GM06990 (cell line): Measurements from ENCODE around the gene SALL3.

Experiments
- DNase-seq: peaks from one replicate; pipeline ENCODE4 v3.0.0-alpha.2; 2011; ENCODE audit not compliant: insufficient read length; ENCODE audit errors: extremely low read depth
- H3K27me3 ChIP-seq: replicated peaks from 2 replicates; pipeline ENCODE4 v1.6.0; 2011; ENCODE audit warnings: low read length; ENCODE audit not compliant: control insufficient read depth, insufficient read depth
- H3K36me3 ChIP-seq: 2 replicates; pipeline ENCODE4 v1.5.1; 2011; ENCODE audit warnings: low read length; ENCODE audit not compliant: control insufficient read depth, insufficient read depth
- H3K4me3 ChIP-seq: replicated peaks from 2 replicates; pipeline ENCODE4 v1.5.1; 2011; ENCODE audit warnings: low read depth, mild to moderate bottlenecking, control low read depth, low read length
- TF ChIP-seq, protein P1 (sequence below): IDR thresholded peaks from 2 replicates; pipeline ENCODE4 v1.5.1; 2011; ENCODE audit warnings: low read length, control low read depth, mild to moderate bottlenecking, inconsistent platforms; ENCODE audit not compliant: insufficient read depth, poor library complexity, severe bottlenecking

SALL3 gene

DNA sequence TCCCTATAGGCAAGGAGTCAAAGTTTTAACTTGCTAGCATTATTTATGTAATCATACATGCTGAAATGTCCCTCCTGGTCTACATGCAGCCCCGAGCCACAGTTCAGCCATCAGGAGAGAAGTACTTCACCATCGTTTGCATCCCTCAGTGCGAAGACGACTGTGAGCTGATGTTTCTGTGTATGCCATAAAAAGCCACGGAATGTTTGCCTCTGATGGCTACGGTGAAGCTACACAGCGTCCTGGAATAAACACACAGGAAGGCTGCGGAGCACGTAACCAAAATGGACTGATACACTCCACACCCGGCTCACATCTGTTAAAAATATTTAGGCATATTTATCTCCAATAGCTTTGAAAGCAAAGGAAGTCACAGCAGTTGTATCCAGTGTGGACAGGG, 4.3 kb upstream of the SALL3 start:
- Histone ChIP-seq H3K4me3 (no peak overlapping the region), H3K36me3 (no peaks in the 10 kb centered on the region), H3K27me3 (no peaks in the 10 kb centered on the region)
- DNase-seq: no peak
- TF ChIP-seq, protein P1, sequence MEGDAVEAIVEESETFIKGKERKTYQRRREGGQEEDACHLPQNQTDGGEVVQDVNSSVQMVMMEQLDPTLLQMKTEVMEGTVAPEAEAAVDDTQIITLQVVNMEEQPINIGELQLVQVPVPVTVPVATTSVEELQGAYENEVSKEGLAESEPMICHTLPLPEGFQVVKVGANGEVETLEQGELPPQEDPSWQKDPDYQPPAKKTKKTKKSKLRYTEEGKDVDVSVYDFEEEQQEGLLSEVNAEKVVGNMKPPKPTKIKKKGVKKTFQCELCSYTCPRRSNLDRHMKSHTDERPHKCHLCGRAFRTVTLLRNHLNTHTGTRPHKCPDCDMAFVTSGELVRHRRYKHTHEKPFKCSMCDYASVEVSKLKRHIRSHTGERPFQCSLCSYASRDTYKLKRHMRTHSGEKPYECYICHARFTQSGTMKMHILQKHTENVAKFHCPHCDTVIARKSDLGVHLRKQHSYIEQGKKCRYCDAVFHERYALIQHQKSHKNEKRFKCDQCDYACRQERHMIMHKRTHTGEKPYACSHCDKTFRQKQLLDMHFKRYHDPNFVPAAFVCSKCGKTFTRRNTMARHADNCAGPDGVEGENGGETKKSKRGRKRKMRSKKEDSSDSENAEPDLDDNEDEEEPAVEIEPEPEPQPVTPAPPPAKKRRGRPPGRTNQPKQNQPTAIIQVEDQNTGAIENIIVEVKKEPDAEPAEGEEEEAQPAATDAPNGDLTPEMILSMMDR: no peak

DNA sequence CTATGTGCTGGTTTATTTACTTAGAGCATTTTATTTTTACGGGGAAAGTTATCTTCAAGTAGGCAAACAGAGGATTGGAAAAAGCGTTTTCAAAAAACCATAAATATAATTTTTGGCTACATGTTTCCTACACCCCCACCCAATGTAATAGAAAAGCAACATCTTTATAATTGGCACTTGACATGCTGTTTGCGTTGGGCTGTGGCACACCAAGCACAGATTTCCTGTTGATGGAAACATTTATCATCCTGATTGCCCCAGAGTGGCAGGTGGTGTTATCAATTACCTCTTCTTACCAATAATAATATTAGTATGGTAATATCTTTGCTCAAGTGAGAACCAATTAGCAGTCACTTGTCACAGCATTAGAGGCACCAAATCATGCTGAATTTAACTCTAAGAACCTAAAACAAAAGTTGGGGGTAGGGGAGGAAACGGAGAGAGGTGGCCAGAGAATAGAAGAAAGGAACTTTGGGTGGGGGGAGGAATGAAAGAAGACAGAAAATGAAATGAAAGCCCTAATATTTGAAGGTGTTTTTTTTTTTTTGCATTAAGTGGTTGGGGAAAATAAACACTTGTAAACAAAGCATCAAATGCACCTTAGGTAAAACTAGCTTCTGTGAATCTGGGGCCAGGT, 3.8 kb upstream of the SALL3 start:
- DNase-seq: no peak
- no peaks in the 10 kb centered on the region for H3K27me3 ChIP-seq
- no peak overlapping the region for H3K4me3 ChIP-seq
- H3K36me3 ChIP-seq: no peaks in the 10 kb centered on the region
- TF ChIP-seq, protein P1: no peak

DNA sequence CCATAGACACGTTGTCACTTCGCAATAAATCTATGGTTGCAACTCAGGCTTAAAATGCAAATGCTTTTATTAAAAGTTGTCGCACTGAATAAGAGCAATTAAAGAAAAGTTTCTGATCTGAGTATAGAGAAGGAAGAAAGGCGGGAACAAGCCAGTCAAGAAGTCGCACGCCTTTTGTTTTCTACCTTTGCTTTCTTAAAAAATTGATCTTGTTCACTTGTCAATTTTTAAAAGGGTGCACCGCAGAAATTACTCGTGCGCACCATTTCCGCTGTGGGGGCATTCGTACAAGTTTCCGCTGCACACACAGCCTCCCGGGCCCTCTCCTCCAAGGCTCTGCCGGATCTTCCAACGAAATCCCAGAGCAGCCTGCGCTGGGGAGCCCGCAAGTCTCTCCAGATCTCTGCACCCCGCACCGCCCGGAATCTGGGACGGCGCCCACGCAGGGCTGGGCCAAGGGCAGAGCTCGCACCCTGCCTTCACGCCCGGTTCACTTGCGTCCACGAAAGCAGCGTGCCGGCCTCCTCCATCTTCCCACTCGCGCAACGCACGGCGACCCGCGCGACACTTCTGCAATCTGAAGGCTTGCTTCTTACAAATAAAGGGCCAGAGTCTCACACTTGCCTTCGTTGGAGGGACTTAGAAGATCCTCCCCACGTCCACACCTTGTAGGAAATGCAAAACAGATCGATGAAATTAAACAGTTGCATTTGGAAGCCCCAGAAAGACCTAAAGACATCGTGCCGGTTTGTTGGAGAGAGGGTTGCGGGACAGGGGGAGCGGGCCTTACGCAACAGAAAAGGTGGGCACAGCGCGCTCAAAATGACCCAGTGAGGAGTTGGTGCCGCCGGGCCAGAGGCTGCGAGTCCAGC, 2.6 kb upstream of the SALL3 start:
- H3K27me3 ChIP-seq: no peaks in the 10 kb centered on the region
- no peak for DNase-seq
- TF ChIP-seq, protein P1: no peak
- no peaks in the 10 kb centered on the region for H3K36me3 ChIP-seq
- no peak overlapping the region for H3K4me3 ChIP-seq

DNA sequence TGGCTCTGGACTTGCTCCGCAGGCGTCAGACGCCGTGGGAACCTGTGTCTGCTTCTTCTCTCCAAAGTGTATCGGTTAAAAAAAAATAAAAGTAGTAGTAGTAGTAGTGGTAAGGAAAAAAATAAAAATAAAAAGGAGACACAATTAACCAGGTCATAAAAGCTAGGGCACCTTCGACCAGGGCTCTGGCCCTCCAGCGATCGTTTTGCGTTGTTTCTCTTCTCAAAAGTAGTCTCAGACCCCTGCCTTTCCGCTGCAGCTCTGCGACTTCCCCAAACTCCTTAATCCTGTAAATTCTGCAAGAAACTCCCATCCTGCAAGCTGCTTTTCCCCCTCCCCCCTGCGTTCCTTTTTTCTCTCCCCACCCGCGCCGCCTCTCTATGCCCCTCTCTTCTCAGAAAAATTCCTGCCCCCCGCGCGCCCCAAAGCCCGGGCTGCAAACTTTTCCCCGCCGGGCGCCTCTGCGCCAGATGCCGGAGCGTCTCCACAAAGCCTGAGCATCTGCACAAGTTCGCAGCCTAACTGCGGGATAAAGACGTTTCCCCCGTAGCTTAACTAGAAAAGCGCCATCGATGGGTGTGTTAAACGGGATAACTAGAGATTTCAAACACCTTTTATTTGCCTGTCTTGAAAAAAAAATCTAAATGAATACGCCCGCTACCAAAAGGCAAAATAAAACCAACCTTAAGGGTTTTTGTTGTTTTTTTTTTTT, 1.8 kb upstream of the SALL3 start:
- no peak overlapping the region for H3K4me3 ChIP-seq
- no peak for DNase-seq
- TF ChIP-seq, protein P1: no peak
- no peaks in the 10 kb centered on the region for H3K36me3 ChIP-seq
- H3K27me3 ChIP-seq: no peaks in the 10 kb centered on the region

DNA sequence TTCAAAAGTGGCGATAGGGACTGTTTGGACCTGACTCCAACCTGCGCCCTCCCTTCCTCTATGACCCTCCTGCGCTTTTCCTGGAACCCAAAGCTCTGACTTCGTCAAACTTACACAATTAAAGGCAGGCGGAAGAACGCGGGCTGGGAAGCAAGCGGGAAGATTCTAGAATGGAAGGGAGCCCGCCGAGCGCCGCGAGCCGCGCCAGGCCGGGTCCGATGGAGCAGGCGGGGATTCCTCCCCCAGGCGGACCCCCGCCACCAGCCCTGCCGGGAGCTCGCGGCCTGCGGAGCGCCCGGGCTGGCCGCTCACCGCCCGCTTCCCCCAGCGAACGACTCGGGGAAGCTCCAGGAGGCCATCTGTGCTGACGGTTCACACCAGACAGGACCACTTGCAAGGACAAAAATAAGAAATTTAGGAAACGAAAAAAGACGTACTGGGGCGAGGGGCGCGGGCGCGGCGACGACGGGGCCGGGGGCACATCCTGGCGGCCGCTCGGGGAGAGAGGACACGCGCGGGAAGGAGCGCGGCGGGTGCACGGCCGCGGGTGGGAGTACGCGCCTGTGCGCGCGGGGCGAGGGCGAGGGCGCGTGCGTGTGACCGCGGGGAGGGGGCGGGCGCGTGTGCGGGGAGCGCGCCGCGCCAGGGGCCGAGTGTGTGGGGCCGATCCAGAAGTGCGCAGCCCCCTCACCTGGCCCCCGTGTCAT, 1.1 kb upstream of the SALL3 start:
- Histone ChIP-seq H3K4me3 (no peak overlapping the region), H3K36me3 (no peaks in the 10 kb centered on the region), H3K27me3 (no peaks in the 10 kb centered on the region)
- TF ChIP-seq, protein P1: no peak
- DNase-seq: no peak
